Measurements from ENCODE around the gene CLBA1.

Gene CLBA1

GRCh38 chr14:104986487-104987164 lies 1.0 kb downstream of the CLBA1 start:
- TF ChIP-seq CTCF (conservative IDR thresholded peaks at IDR 0.05) (no peak), ZFX (IDR thresholded peaks at IDR 0.05) (no peak)
- peak overlapping the region; percentile 66 for H3K27ac ChIP-seq

GRCh38 chr14:104989236-104989950 lies 3.8 kb downstream of the CLBA1 start:
- H3K27ac ChIP-seq, result no peak overlapping the region
- TF ChIP-seq ZFX (IDR thresholded peaks at IDR 0.05), result no peak
- no peak for TF ChIP-seq CTCF (conservative IDR thresholded peaks at IDR 0.05)

- H3K27ac ChIP-seq, result no peak overlapping the region
- no peak for TF ChIP-seq ZFX (IDR thresholded peaks at IDR 0.05)
- no peak for TF ChIP-seq CTCF (conservative IDR thresholded peaks at IDR 0.05)
These were observed 4.3 kb downstream of the CLBA1 start for GRCh38 chr14:104989951-104990303.

GRCh38 chr14:104991896-104992230 lies 6.3 kb downstream of the CLBA1 start:
- no peak overlapping the region for H3K27ac ChIP-seq
- TF ChIP-seq CTCF (conservative IDR thresholded peaks at IDR 0.05), result no peak
- no peak for TF ChIP-seq ZFX (IDR thresholded peaks at IDR 0.05)

GRCh38 chr14:104992501-104992900 lies 6.9 kb downstream of the CLBA1 start:
- H3K27ac ChIP-seq, result no peak overlapping the region
- TF ChIP-seq CTCF (conservative IDR thresholded peaks at IDR 0.05) (no peak), ZFX (IDR thresholded peaks at IDR 0.05) (no peak)

- TF ChIP-seq ZFX (IDR thresholded peaks at IDR 0.05), result no peak
- no peak for TF ChIP-seq CTCF (conservative IDR thresholded peaks at IDR 0.05)
- H3K27ac ChIP-seq, result no peak overlapping the region
These were observed 7.7 kb downstream of the CLBA1 start for GRCh38 chr14:104993306-104993705.

- TF ChIP-seq CTCF (conservative IDR thresholded peaks at IDR 0.05), result no peak
- no peak for TF ChIP-seq ZFX (IDR thresholded peaks at IDR 0.05)
- no peak overlapping the region for H3K27ac ChIP-seq
These were observed 8.4 kb downstream of the CLBA1 start for GRCh38 chr14:104993808-104994591.

Data from C4-2B (cell line).